Measurements from ENCODE around the gene LIMS1.

DNA sequence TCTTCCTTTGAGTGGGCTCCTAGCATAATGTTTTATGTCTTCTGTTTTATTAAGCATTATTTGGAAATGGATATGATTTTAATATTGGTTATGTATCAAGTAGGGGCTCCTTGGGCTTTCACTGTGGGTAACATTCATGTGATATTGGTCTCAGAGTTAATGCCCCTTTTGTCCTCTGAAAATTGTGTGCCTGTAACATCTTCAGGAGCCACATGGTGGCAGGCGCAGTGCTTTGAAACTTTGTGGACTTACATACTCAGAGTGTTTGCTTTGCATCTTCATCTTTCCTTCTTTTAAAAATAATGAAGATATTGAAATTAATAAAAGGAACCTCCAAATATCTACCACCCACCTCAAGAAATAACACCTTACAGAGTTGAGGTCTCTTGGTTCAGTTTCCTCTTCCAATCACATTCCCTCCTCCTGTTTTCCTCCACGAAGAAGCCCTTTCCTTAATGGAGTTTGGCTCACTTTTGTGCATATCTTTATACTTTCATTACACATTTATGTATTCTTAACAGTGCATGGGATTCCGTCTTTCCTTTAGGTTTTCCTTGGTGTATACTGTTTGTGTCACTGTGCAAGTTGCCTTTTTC lies 73.5 kb downstream of the LIMS1 start:
- TF ChIP-seq, protein P1, sequence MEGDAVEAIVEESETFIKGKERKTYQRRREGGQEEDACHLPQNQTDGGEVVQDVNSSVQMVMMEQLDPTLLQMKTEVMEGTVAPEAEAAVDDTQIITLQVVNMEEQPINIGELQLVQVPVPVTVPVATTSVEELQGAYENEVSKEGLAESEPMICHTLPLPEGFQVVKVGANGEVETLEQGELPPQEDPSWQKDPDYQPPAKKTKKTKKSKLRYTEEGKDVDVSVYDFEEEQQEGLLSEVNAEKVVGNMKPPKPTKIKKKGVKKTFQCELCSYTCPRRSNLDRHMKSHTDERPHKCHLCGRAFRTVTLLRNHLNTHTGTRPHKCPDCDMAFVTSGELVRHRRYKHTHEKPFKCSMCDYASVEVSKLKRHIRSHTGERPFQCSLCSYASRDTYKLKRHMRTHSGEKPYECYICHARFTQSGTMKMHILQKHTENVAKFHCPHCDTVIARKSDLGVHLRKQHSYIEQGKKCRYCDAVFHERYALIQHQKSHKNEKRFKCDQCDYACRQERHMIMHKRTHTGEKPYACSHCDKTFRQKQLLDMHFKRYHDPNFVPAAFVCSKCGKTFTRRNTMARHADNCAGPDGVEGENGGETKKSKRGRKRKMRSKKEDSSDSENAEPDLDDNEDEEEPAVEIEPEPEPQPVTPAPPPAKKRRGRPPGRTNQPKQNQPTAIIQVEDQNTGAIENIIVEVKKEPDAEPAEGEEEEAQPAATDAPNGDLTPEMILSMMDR (IDR thresholded peaks at IDR 0.05) = peak; percentile 33 to 70 (median 61)
- no peak for TF ChIP-seq POLR2A (IDR thresholded peaks at IDR 0.05)
